Suprapubic skin (tissue), 4 donors: ENCODE results near the gene ZNF837. TPM values are rescaled to one million over a fixed set of nuclear protein-coding genes. Genes with fewer than 3 reads are reported as not detected.

ENCODE experiments used
- DNase-seq, 2 donors: peaks; one replicate each; pipeline ENCODE4 v3.0.0-alpha.2; 2019; ENCODE audit warnings: low spot score in 2 of 2
- H3K27ac ChIP-seq: fragments of 200-600 bp; sonication (generic); one replicate; pipeline ENCODE4 v1.5.1; 2019
- H3K27me3 ChIP-seq: fragments of 200-600 bp; sonication (generic); one replicate; pipeline ENCODE4 v1.5.1; 2019
- H3K36me3 ChIP-seq: fragments of 200-600 bp; sonication (generic); one replicate; pipeline ENCODE4 v1.5.1; 2019
- H3K4me1 ChIP-seq: fragments of 200-600 bp; sonication (generic); one replicate; pipeline ENCODE4 v1.5.1; 2019
- H3K4me3 ChIP-seq: fragments of 200-600 bp; sonication (generic); one replicate; pipeline ENCODE4 v1.5.1; 2019; ENCODE audit warnings: mild to moderate bottlenecking
- H3K9me3 ChIP-seq: fragments of 200-600 bp; sonication (generic); one replicate; pipeline ENCODE4 v1.5.1; 2019
- CTCF ChIP-seq, 2 donors: fragments of 200-600 bp in 1 of 2; fragments of 450-650 bp in 1 of 2; sonication (generic) in 1 of 2; IDR thresholded peaks; one replicate each; pipeline ENCODE4 v1.5.1; 2016 to 2019; ENCODE audit warnings: antibody characterized with exemption in 2 of 2, mild to moderate bottlenecking in 1 of 2, moderate library complexity in 1 of 2
- WGBS: methylation state at CpG from one replicate; pipeline ENCODE4 v1.1.5; 2018; 5-methylcytosine and 5-hydroxymethylcytosine counted together
- total RNA-seq, 4 donors: library from RNA; depleted of rRNA; stranded (reverse); fragments of >200 nt; gene quantifications; one replicate each; pipeline ENCODE4 v1.1.0, GENCODE V29; 2016

The ZNF837 gene
- total RNA-seq, 4 donors from 2014 or later: 2.6 to 6.2 (median 4.3) TPM

DNA sequence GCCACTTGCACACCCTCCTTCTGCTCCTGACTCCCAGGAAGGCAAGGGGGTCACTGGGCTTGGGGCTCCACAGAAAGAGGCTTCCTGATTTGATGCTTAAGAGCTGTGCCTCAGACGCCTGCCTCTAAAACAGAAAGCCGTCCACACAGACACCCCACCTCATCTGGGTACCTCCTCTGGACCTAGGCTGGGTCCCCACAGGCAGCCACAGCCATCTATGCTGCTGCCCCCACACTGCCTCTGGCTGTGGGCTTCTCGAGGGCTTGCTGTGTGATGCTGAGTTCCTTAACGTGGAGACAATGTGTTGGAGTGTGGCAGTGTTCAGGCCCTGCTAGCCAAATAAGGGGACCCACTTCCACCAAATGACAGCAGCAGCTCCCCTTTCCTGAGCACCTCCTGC lies 62.5 kb downstream of the ZNF837 start:
- 57% methylated on average over 1 of the region's 4 CpGs for WGBS
- Histone ChIP-seq H3K4me3 (no peak overlapping the region), H3K4me1 (peaks cover 17% of the 10 kb centered on the region), H3K36me3 (peaks cover 30% of the 10 kb centered on the region), H3K27ac (no peak overlapping the region), H3K27me3 (no peaks in the 10 kb centered on the region), H3K9me3 (no peaks in the 10 kb centered on the region)
- no peak for TF ChIP-seq CTCF (IDR thresholded peaks at IDR 0.05)
- no peak for DNase-seq

Other genes starting within 250 kb of the ZNF837 start
- 10 to 100 TPM in 1 of 4 donors, 1 to 10 TPM in 3; 6.5 to 11.6 (median 9.9) TPM for gene ZNF329, start 230.2 kb downstream of the ZNF837 start, total RNA-seq
- gene ZNF274, start 198.0 kb downstream of the ZNF837 start, total RNA-seq: 10 to 100 TPM; 26.8 to 70.2 (median 36.5) TPM
- 10 to 100 TPM; 44.4 to 55.4 (median 48.9) TPM for gene ZNF544, start 152.1 kb downstream of the ZNF837 start, total RNA-seq
- gene ZNF8, start 102.1 kb downstream of the ZNF837 start, total RNA-seq: 10 to 100 TPM in 1 of 4 donors, 1 to 10 TPM in 3; 8.3 to 15.6 (median 8.7) TPM
- 10 to 100 TPM; 36.9 to 70.3 (median 42.1) TPM for gene ERVK3-1, start 75.7 kb downstream of the ZNF837 start, total RNA-seq
- gene ZSCAN22, start 54.0 kb downstream of the ZNF837 start, total RNA-seq: 1 to 10 TPM; 4.3 to 7.6 (median 5.6) TPM
- 10 to 100 TPM in 2 of 4 donors, 1 to 10 TPM in 2; 1.0 to 14.9 (median 8.1) TPM for gene A1BG, start 27.5 kb downstream of the ZNF837 start, total RNA-seq
- gene ZNF497, start 18.3 kb downstream of the ZNF837 start, total RNA-seq: 1 to 10 TPM; 2.4 to 4.8 (median 3.4) TPM
- 1,000 to 10,000 TPM; 1,253 to 2,519 (median 2,306) TPM for gene RPS5, start 6.2 kb upstream of the ZNF837 start, total RNA-seq
- 10 to 100 TPM in 2 of 4 donors, 1 to 10 TPM in 1, not detected in 1; 3.9 to 13.7 (median 13.6) TPM for gene RNF225, start 14.6 kb upstream of the ZNF837 start, total RNA-seq
- 10 to 100 TPM; 15.8 to 21.2 (median 17.4) TPM for gene ZNF584, start 27.6 kb upstream of the ZNF837 start, total RNA-seq
- gene ZNF132, start 59.1 kb upstream of the ZNF837 start, total RNA-seq: 1 to 10 TPM; 1.7 to 2.9 (median 2.3) TPM
- 10 to 100 TPM in 3 of 4 donors, 1 to 10 TPM in 1; 9.7 to 28.7 (median 13.8) TPM for gene ZNF324B, start 70.6 kb upstream of the ZNF837 start, total RNA-seq
- gene ZNF324, start 86.0 kb upstream of the ZNF837 start, total RNA-seq: 10 to 100 TPM; 20.3 to 41.5 (median 25.6) TPM
- 10 to 100 TPM; 19.8 to 38.8 (median 24.0) TPM for gene ZNF446, start 95.3 kb upstream of the ZNF837 start, total RNA-seq
- gene SLC27A5, start 131.0 kb upstream of the ZNF837 start, total RNA-seq: 10 to 100 TPM in 2 of 4 donors, 1 to 10 TPM in 2; 2.1 to 19.1 (median 10.7) TPM
- 10 to 100 TPM in 3 of 4 donors, 1 to 10 TPM in 1; 6.7 to 20.7 (median 15.8) TPM for gene ZBTB45, start 138.8 kb upstream of the ZNF837 start, total RNA-seq
- gene TRIM28, start 163.0 kb upstream of the ZNF837 start, total RNA-seq: 100 to 1,000 TPM; 334 to 395 (median 360) TPM
- gene CHMP2A, start 174.1 kb upstream of the ZNF837 start, total RNA-seq: 100 to 1,000 TPM in 3 of 4 donors, 10 to 100 TPM in 1; 96.1 to 120 (median 103) TPM
- 10 to 100 TPM; 16.4 to 31.5 (median 21.7) TPM for gene UBE2M, start 177.6 kb upstream of the ZNF837 start, total RNA-seq
- gene MZF1, start 192.3 kb upstream of the ZNF837 start, total RNA-seq: 10 to 100 TPM; 29.0 to 53.2 (median 37.5) TPM